ENCODE data around the gene PDE4B.

Gene PDE4B

GRCh38 chr1:66245691-66246090, 453.0 kb downstream of the PDE4B start:
- DNase-seq: no peak

GRCh38 chr1:66246351-66247269, 453.9 kb downstream of the PDE4B start:
- no peak for DNase-seq

GRCh38 chr1:66247415-66248208, 454.9 kb downstream of the PDE4B start:
- DNase-seq: peak; percentile 62

GRCh38 chr1:66248257-66248656, 455.6 kb downstream of the PDE4B start:
- no peak for DNase-seq

- no peak for DNase-seq
Observed at GRCh38 chr1:66248746-66249145, 456.1 kb downstream of the PDE4B start.

- DNase-seq: no peak
Observed at GRCh38 chr1:66250075-66250474, 457.4 kb downstream of the PDE4B start.

- DNase-seq: no peak
Observed at GRCh38 chr1:66250478-66250877, 457.8 kb downstream of the PDE4B start.

- no peak for DNase-seq
Observed at GRCh38 chr1:66251546-66251945, 458.9 kb downstream of the PDE4B start.

- DNase-seq: no peak
Observed at GRCh38 chr1:66253330-66253921, 460.7 kb downstream of the PDE4B start.

- no peak for DNase-seq
Observed at GRCh38 chr1:66254785-66255184, 462.1 kb downstream of the PDE4B start.

GRCh38 chr1:66256629-66257572, 464.2 kb downstream of the PDE4B start:
- no peak for DNase-seq

GRCh38 chr1:66258404-66259105, 465.9 kb downstream of the PDE4B start:
- no peak for DNase-seq

GRCh38 chr1:66261364-66261763, 468.7 kb downstream of the PDE4B start:
- DNase-seq: no peak

- DNase-seq: no peak
Observed at GRCh38 chr1:66262208-66262963, 469.7 kb downstream of the PDE4B start.

- DNase-seq: no peak
Observed at GRCh38 chr1:66265268-66265667, 472.6 kb downstream of the PDE4B start.

GRCh38 chr1:66265796-66266195, 473.1 kb downstream of the PDE4B start:
- no peak for DNase-seq

- DNase-seq: no peak
Observed at GRCh38 chr1:66266350-66266749, 473.7 kb downstream of the PDE4B start.

GRCh38 chr1:66266756-66267155, 474.1 kb downstream of the PDE4B start:
- no peak for DNase-seq

- no peak for DNase-seq
Observed at GRCh38 chr1:66267201-66267940, 474.7 kb downstream of the PDE4B start.

GRCh38 chr1:66269222-66269621, 476.5 kb downstream of the PDE4B start:
- DNase-seq: no peak
